B cell (primary cell): ENCODE measurements around the gene TMC3. TPM values are rescaled to one million over a fixed set of nuclear protein-coding genes. Genes with fewer than 3 reads are reported as not detected.

ENCODE experiments used
- ATAC-seq: fragments of 200-7000 bp; cut with Tn5 transposase; one replicate; pipeline ENCODE4 v1.10.0; 2021; ENCODE audit warnings: low read depth, mild to moderate bottlenecking, moderate number of reproducible peaks, moderate library complexity
- CTCF ChIA-PET: fragments of 350-600 bp; sonication (Branson Sonifier 250); formaldehyde crosslinking; loops from one replicate; lab custom pipeline; 2021; ENCODE audit warnings: antibody characterized with exemption, inconsistent platforms; lab: Charles Lee
- POLR2A ChIA-PET: fragments of 350-600 bp; sonication (Branson Sonifier 250); formaldehyde crosslinking; loops from one replicate; lab custom pipeline; 2021; ENCODE audit warnings: antibody characterized with exemption; lab: Charles Lee
- DNase-seq: peaks from one replicate; pipeline ENCODE4 v3.0.0; 2013
- H2AFZ ChIP-seq: 2 replicates; pipeline ENCODE4 v1.6.1; 2012; ENCODE audit warnings: mild to moderate bottlenecking, low read depth, low read length; ENCODE audit not compliant: insufficient read depth, poor library complexity, severe bottlenecking
- H3K27ac ChIP-seq, 2 donors: 1 replicate in 1 of 2; 2 replicates in 1 of 2; pipeline ENCODE4 v1.5.1; 2012 to 2013; ENCODE audit warnings: low read length in 2 of 2, mild to moderate bottlenecking in 2 of 2, moderate library complexity in 1 of 2
- H3K27me3 ChIP-seq, 4 experiments: fragments of 200-600 bp in 1 of 4; sonication (generic) in 1 of 4; replicated peaks in 1 of 4; 1 replicate in 2 of 4; 2 replicates in 2 of 4; pipeline versions ENCODE4 v1.6.1 to v1.7.0; 2013 to 2016; ENCODE audit warnings: low read length in 3 of 4, mild to moderate bottlenecking in 2 of 4, mixed read lengths in 1 of 4, moderate library complexity in 1 of 4; ENCODE audit not compliant: insufficient read depth in 4 of 4, control insufficient read depth in 3 of 4; ENCODE audit errors: control extremely low read depth in 1 of 4
- H3K36me3 ChIP-seq, 2 experiments: replicated peaks in 1 of 2; 1 replicate in 1 of 2; 2 replicates in 1 of 2; pipeline versions ENCODE4 v1.6.1 to v1.7.1; 2013; ENCODE audit warnings: low read length in 1 of 2; ENCODE audit not compliant: insufficient read depth in 2 of 2, control insufficient read depth in 1 of 2; ENCODE audit errors: control extremely low read depth in 1 of 2, extremely low read depth in 1 of 2
- H3K4me1 ChIP-seq, 2 donors: fragments of 200-600 bp in 1 of 2; sonication (generic) in 1 of 2; 1 replicate in 1 of 2; 2 replicates in 1 of 2; pipeline versions ENCODE4 v1.5.1 to v1.6.1; 2013 to 2017; ENCODE audit warnings: low read length in 2 of 2; ENCODE audit not compliant: control insufficient read depth in 2 of 2, insufficient read depth in 2 of 2
- H3K4me2 ChIP-seq: replicated peaks from 2 replicates; pipeline ENCODE3; 2012; ENCODE audit warnings: mild to moderate bottlenecking, low read depth, low read length; ENCODE audit not compliant: poor library complexity, severe bottlenecking
- H3K4me3 ChIP-seq, 5 experiments: fragments of 200-600 bp in 1 of 5; sonication (generic) in 1 of 5; 1 replicate in 3 of 5; 2 replicates in 2 of 5; pipeline versions ENCODE4 v1.5.1 to v1.7.0; 2011 to 2016; ENCODE audit warnings: low read length in 4 of 5, mild to moderate bottlenecking in 4 of 5, low read depth in 2 of 5, control low read depth in 1 of 5, moderate library complexity in 1 of 5; ENCODE audit not compliant: insufficient read depth in 1 of 5; ENCODE audit errors: control extremely low read depth in 1 of 5, extremely low read depth in 1 of 5
- H3K79me2 ChIP-seq: fragments of 200-600 bp; sonication (generic); one replicate; pipeline ENCODE4 v1.6.0; 2016; ENCODE audit warnings: low read length; ENCODE audit not compliant: control insufficient read depth, insufficient read depth
- H3K9ac ChIP-seq: fragments of 200-600 bp; sonication (generic); 2 replicates; pipeline ENCODE4 v1.6.1; 2017; ENCODE audit warnings: mild to moderate bottlenecking, low read length, moderate library complexity
- H3K9me3 ChIP-seq, 3 donors: one replicate each; pipeline versions ENCODE4 v1.6.1 to v1.7.1; 2013; ENCODE audit warnings: low read length in 2 of 3; ENCODE audit not compliant: control insufficient read depth in 2 of 3, insufficient read depth in 1 of 3; ENCODE audit errors: control extremely low read depth in 1 of 3
- H4K20me1 ChIP-seq: 2 replicates; pipeline ENCODE4 v1.6.0; 2012; ENCODE audit warnings: mild to moderate bottlenecking, low read length; ENCODE audit not compliant: insufficient read depth, control insufficient read depth, poor library complexity, severe bottlenecking
- H3K27ac Mint-ChIP-seq: one replicate; pipeline ENCODE4 v1.8.0; 2021; ENCODE audit warnings: mixed read lengths
- H3K27me3 Mint-ChIP-seq: one replicate; pipeline ENCODE4 v1.8.0; 2021; ENCODE audit warnings: mixed read lengths
- H3K4me1 Mint-ChIP-seq: one replicate; pipeline ENCODE4 v1.8.0; 2021; ENCODE audit warnings: mixed read lengths
- H3K4me3 Mint-ChIP-seq: one replicate; pipeline ENCODE4 v1.8.0; 2021; ENCODE audit warnings: mixed read lengths
- H3K9me3 Mint-ChIP-seq: one replicate; pipeline ENCODE4 v1.8.0; 2022; ENCODE audit warnings: mixed read lengths; ENCODE audit not compliant: insufficient read depth
- CTCF ChIP-seq: fragments of 200-600 bp; IDR thresholded peaks from one replicate; pipeline ENCODE4 v1.8.0; 2022; ENCODE audit warnings: antibody characterized with exemption, mild to moderate bottlenecking
- EZH2 ChIP-seq: IDR thresholded peaks from 2 replicates; pipeline ENCODE4 v1.6.1; 2012; ENCODE audit warnings: borderline replicate concordance, low read depth, mild to moderate bottlenecking, moderate library complexity, low read length; ENCODE audit not compliant: insufficient read depth, poor library complexity, severe bottlenecking
- WGBS: methylation state at CpG from one replicate; pipeline ENCODE4 v1.1.5; 2013; ENCODE audit warnings: missing lambda C conversion rate; ENCODE audit not compliant: insufficient coverage; 5-methylcytosine and 5-hydroxymethylcytosine counted together
- intact Hi-C: fragments of 100-400 bp; cut with micrococcal nuclease; formaldehyde crosslinking; loops from one replicate; pipeline ENCODE4 v1.10.0; 2022
- polyA plus RNA-seq: library from polyadenylated mRNA; depleted of rRNA; stranded (reverse); fragments of >200 nt; gene quantifications from 2 replicates; pipeline ENCODE4 v1.2.3, GENCODE V29; 2012
- total RNA-seq, 2 donors: library from RNA; stranded (reverse); fragments of 120-200 nt in 1 of 2; gene quantifications; 1 replicate in 1 of 2; 2 replicates in 1 of 2; pipeline versions ENCODE4 v1.2.3 to v1.2.4, GENCODE V29; 2013 to 2022

TMC3 gene
- total and polyA plus RNA-seq, 2 donors (not counting 1 experiment from before 2014, with no cell fraction given): not detected

GRCh38 chr15:81284256-81285031 is 89.6 kb downstream of the TMC3 start:
- intact Hi-C loops: loop anchor here (1.0 kb wide), 1 partner anchor 8 kb away; no protein-coding TSS in a partner anchor
- Histone ChIP-seq H3K36me3 (no peaks in the 10 kb centered on the region), H3K4me1 (peaks cover 54 to 61% of the 10 kb centered on the region in 2 donors), H3K79me2 (peaks cover 52% of the 10 kb centered on the region), H3K9ac (peak overlapping the region; percentile 8), H3K4me2 (peak overlapping the region; percentile 72), H2AFZ (peak overlapping the region; percentile 47), H3K27ac (peak overlapping the region; percentile 92 to 98), H4K20me1 (no peaks in the 10 kb centered on the region), H3K9me3 (no peaks in the 10 kb centered on the region), H3K4me3 (peak overlapping the region in 2 of 5 experiments; percentile 10 to 28), H3K27me3 (no peaks in the 10 kb centered on the region)
- Mint-ChIP-seq H3K9me3 (no peaks in the 10 kb centered on the region), H3K4me3 (peak overlapping the region; percentile 65), H3K27ac (peak overlapping the region; percentile 96), H3K4me1 (peaks cover 55% of the 10 kb centered on the region), H3K27me3 (no peaks in the 10 kb centered on the region)
- peak; percentile 8 for ATAC-seq
- WGBS: 59% methylated on average over 3 of the region's 5 CpGs
- ChIA-PET POLR2A (interaction anchor here (1.2 to 1.3 kb wide), 2 partner anchors 10 to 39 kb away, joined by 3 to 8 read pairs; partner anchors contain the start of gene STARD5), CTCF (interaction anchor here (1.4 to 8.3 kb wide), 6 partner anchors 9 to 115 kb away, joined by 3 to 86 read pairs (median 28); no protein-coding TSS in a partner anchor)
- DNase-seq: no peak
- no peak for TF ChIP-seq CTCF
- no peak for TF ChIP-seq EZH2

DNA sequence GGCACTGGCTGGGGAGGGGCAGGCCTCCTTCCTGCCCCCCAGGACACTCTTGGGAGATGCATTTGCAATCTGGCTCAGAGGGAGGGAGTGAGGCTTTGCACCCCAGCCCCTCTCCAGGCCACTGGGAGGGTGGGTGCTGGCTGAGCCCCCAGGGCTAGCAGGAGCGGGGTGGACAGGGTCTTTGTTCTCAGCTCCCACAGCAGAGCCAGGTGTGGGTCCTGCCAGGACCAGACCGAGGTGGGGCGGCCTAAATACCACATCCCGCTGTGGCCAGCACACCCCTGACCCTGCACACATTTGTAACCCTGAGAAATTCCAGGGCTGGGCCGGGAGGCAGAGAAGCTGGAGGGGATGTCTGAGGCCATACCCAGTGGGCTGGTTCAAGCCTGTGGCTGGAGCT is 91.1 kb downstream of the TMC3 start:
- no peaks in the 10 kb centered on the region for H3K27me3 ChIP-seq
- TF ChIP-seq CTCF: no peak
- TF ChIP-seq EZH2: no peak
- POLR2A ChIA-PET: interaction anchor here (1.2 to 1.6 kb wide), 2 partner anchors 9 to 41 kb away, joined by 3 to 6 read pairs; partner anchors contain the start of gene STARD5
- H3K9ac ChIP-seq: no peak overlapping the region
- 97% methylated on average over 4 of the region's 5 CpGs for WGBS
- Mint-ChIP-seq H3K27me3 (no peaks in the 10 kb centered on the region), H3K9me3 (no peaks in the 10 kb centered on the region), H3K27ac (no peak overlapping the region), H3K4me3 (no peak overlapping the region), H3K4me1 (peaks cover 41% of the 10 kb centered on the region)
- no peak overlapping the region for H2AFZ ChIP-seq
- intact Hi-C loops: no loop called here
- no peaks in the 10 kb centered on the region for H3K36me3 ChIP-seq
- peaks cover 47% of the 10 kb centered on the region for H3K79me2 ChIP-seq
- no peak overlapping the region for H3K4me3 ChIP-seq
- H3K4me2 ChIP-seq: no peak overlapping the region
- no peak for DNase-seq
- CTCF ChIA-PET: interaction anchor here (1.0 to 8.3 kb wide), 8 partner anchors 8 to 117 kb away, joined by 3 to 86 read pairs (median 14); no protein-coding TSS in a partner anchor
- peaks cover 39 to 46% of the 10 kb centered on the region in 2 donors for H3K4me1 ChIP-seq
- H3K9me3 ChIP-seq: peaks cover 0 to 7% (median 0%) of the 10 kb centered on the region in 3 donors
- no peak overlapping the region for H3K27ac ChIP-seq
- H4K20me1 ChIP-seq: no peaks in the 10 kb centered on the region
- ATAC-seq: no peak
